GM12891 (cell line): ENCODE measurements around the gene APAF1.
"Not testable (repeated sequence)": the region's sequence is repeated elsewhere in the genome, so short reads cannot be mapped to it uniquely, and the experiment has no call there.

ENCODE experiments used
- PAX5 ChIP-seq: IDR thresholded peaks from 2 replicates; pipeline ENCODE4 v1.6.1; 2011; ENCODE audit warnings: low read length, moderate library complexity, mild to moderate bottlenecking; ENCODE audit not compliant: insufficient read depth, severe bottlenecking
- POLR2A ChIP-seq: IDR thresholded peaks from 2 replicates; pipeline ENCODE4 v1.6.1; 2011; ENCODE audit warnings: low read depth, low read length, control low read depth
- POLR2AphosphoS5 ChIP-seq: IDR thresholded peaks from 2 replicates; pipeline ENCODE4 v1.6.1; 2011; ENCODE audit warnings: low read depth, low read length, control low read depth
- POU2F2 ChIP-seq: IDR thresholded peaks from 2 replicates; pipeline ENCODE4 v1.6.1; 2011; ENCODE audit warnings: low read depth, mild to moderate bottlenecking, control low read depth, low read length, moderate library complexity
- SPI1 ChIP-seq: IDR thresholded peaks from 2 replicates; pipeline ENCODE4 v1.6.1; 2011; ENCODE audit warnings: low read depth, low read length, control low read depth
- TAF1 ChIP-seq: IDR thresholded peaks from 2 replicates; pipeline ENCODE4 v1.6.1; 2011; ENCODE audit warnings: low read depth, low read length, control low read depth

DNA sequence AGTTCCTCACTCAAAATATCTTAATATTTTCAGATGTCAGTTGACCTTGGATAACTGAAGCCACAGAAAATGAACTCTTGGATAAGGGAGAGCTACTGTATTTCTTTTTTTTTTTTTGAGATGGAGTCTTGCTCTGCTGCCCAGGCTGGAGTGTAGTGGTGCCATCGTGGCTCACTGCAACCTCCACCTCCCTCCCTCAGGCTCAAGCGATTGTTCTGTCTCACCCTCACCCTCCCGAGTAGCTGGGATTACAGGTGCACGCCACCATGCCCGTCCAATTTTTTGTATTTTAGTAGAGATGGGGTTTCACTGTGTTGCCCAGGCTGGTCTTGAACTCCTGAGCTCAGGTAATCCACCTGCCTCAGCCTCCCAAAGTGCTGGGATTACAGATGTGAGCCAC is 47.8 kb upstream of the APAF1 start:
- TF ChIP-seq POLR2A, POLR2AphosphoS5, TAF1, SPI1, PAX5, POU2F2: not testable (repeated sequence)
